Keratinocyte (primary cell): ENCODE measurements around the gene SLC26A3.

Experiments
- CTCF ChIP-seq, 3 experiments: IDR thresholded peaks in 1 of 3; conservative IDR thresholded peaks in 1 of 3; optimal IDR thresholded peaks in 1 of 3; 2 replicates in 2 of 3; 3 replicates in 1 of 3; pipeline versions ENCODE3 to v1.5.1; 2011; ENCODE audit warnings: low read length in 3 of 3, mild to moderate bottlenecking in 3 of 3, moderate library complexity in 2 of 3, control low read depth in 1 of 3, inconsistent platforms in 1 of 3; ENCODE audit not compliant: insufficient read depth in 2 of 3; ENCODE audit errors: extremely low read depth in 1 of 3
- EZH2 ChIP-seq: IDR thresholded peaks from one replicate; pipeline ENCODE4 v1.6.1; 2012; ENCODE audit warnings: inconsistent platforms, mild to moderate bottlenecking, low read length, moderate library complexity

GRCh38 chr7:107779647-107780099 lies 23.4 kb downstream of the SLC26A3 start:
- TF ChIP-seq CTCF (optimal IDR thresholded peaks at IDR 0.05 in 1 of 3, IDR thresholded peaks at IDR 0.05 in 1 of 3, conservative IDR thresholded peaks at IDR 0.05 in 1 of 3; ENCODE audit: extremely low read depth in 1 of 3, insufficient read depth in 2 of 3, low read length in 3 of 3): no peak
- no peak for TF ChIP-seq EZH2
